GOT3 (cell line): Measurements from ENCODE around the gene TLN1.

Experiments used
- DNase-seq: peaks from one replicate; lab custom pipeline; 2025; ENCODE audit warnings: mixed read lengths; lab: John Stamatoyannopoulos, UW

Gene TLN1

DNA sequence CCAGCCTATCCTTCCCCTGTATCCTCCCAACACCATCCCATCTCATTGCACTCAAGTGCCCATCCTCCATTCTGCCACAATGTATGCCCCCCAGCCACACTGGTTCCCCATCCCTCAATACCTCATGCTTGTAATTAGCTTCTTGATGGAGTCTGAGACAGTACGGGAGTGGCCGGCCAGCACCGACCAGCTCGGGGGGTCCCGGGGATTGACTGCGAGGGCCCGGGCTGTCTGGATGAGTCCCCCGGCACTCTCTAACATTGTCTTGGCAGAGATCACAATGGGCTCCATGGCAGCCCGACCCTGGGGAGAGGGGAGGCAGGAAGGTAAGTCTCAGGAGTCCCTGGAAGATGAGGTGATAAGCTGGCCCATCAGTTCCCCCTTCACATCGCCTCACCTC lies 25.0 kb downstream of the TLN1 start:
- DNase-seq = no peak

GRCh38 chr9:35705836-35706430 lies 26.1 kb downstream of the TLN1 start:
- no peak for DNase-seq

DNA sequence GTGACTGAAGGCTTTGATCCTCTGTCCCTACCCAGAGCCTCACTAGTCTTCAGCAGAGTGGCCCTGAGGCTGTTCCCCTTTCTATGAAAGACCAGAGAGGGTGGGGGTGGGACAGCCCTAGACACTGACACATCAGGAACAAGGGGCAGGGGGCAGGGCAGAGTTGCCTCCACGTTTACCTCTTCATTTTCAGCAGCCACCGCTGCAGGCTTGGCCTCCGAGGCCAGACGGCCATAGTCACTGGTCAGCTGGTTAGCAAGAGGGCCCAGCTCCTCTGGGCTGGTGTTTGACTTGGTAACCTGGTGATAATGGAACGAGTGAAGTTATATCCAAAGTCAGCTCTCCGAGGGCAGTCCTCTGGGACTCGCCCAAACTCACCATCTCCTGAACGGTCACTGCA lies 26.6 kb downstream of the TLN1 start:
- no peak for DNase-seq

GRCh38 chr9:35703906-35704672 lies 27.9 kb downstream of the TLN1 start:
- no peak for DNase-seq

DNA sequence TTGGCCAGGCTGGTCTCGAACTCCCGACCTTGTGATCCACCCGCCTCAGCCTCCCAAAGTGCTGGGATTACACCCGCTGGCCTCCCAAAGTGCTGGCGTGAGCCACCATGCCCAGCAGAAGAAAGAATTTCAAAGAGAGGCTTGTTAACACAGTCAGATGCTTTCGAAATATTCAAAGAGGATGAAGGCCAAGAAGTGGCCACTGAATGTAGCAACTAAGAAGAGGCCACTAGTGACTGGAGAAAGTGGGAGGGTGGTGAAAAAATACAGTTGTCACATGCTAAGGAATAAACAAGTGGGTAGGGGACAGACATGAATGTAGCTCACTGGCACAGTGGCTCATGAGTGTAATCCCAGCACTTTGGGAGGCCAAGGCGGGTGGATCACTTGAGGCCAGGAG lies 29.3 kb downstream of the TLN1 start:
- DNase-seq = no peak

DNA sequence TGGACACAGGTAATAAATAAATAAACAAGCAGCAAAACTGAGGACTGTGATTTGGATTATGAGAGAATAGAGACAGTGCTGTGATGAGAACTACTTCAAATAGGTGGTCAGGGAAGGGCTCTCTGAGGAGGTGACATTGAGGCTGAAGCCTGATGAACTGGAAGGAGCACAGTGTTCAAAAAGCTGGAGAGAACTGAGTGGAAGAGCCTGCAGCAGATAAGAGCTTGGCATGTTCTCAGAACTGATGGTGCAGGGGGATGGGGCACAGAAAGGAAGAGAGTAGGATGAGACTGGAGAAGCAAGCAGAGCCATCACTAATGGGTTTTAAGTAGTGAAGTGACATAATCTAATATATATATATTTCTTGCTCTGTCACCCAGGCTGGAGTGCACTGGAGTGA lies 31.1 kb downstream of the TLN1 start:
- no peak for DNase-seq

DNA sequence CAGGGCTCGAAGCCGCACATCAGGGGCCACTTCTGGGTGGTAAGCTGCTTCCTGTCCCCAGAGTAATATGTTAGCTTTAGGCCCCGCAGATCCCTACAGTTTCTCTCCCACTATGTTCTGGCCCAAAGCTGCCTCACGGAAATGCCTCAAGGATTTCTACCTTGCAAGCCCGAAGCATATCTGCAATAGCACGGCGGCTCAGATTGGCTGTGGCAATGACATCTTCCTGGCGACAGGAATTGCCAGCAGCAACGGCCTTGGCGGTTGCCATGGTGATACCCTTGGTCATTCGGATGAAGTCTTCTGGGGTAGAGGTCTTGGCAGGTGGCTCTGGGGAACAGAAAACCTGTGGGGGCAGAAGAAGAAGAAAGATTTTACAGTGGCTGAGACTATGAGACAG lies 32.0 kb downstream of the TLN1 start:
- no peak for DNase-seq

- DNase-seq = no peak
These were observed 33.8 kb downstream of the TLN1 start for GRCh38 chr9:35698231-35698630.

- DNase-seq = no peak
These were observed 34.5 kb downstream of the TLN1 start for GRCh38 chr9:35697486-35697885.

GRCh38 chr9:35696520-35697215 lies 35.3 kb downstream of the TLN1 start:
- DNase-seq = no peak

GRCh38 chr9:35695943-35696401 lies 36.0 kb downstream of the TLN1 start:
- no peak for DNase-seq

- no peak for DNase-seq
These were observed 40.2 kb downstream of the TLN1 start for GRCh38 chr9:35691757-35692301.

DNA sequence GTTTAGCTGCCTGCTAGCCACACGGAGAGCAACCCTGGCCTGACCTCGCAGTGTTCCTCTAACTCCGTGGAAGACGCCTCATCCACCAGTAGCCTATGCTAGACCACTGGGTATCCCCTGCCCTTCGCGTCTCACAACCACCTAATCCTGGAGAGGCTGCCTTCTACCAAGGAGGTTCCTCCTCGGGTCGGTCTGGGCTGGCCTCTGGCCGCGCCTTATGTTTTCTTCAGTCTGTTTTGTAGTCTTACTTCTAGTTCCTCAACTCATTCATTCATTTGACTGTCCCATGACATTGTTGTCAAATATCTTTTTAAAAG lies 40.7 kb downstream of the TLN1 start:
- DNase-seq = no peak

DNA sequence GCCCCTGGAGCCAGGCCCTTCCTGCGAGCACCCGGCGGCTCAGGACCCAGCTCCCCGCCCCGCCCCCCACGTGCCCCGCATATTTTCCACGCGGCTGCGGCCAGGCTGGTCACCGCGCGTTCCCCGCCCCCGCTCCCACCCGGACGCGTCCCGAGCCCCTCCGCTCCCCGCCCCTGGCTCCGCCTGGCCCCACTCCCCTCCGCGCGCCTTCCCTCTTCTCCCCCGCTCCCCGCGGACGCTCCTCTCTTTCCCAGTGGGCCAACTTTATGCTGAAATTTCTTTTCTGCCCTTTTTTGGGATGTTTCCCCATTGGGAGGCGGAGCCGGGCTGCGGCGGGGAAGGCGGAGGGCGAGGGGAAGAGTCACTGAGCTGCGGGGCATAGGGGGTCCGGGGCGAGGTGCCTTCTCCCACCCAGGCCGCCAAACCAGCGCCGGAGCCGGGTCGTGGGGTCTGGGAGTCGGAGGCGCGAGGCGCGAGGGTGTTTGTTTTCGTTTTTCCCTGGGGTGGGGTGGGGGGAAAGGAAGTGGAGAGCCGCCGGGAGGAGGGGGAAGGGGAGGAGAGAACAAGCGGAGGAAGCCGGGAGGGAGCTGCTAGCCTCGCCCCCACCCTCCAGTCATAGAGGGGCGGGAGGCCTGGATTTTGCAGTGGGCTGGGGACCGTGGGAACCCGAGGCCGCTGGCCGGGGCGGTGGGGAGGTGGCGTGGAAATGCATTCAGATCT lies 41.2 kb downstream of the TLN1 start:
- no peak for DNase-seq

DNA sequence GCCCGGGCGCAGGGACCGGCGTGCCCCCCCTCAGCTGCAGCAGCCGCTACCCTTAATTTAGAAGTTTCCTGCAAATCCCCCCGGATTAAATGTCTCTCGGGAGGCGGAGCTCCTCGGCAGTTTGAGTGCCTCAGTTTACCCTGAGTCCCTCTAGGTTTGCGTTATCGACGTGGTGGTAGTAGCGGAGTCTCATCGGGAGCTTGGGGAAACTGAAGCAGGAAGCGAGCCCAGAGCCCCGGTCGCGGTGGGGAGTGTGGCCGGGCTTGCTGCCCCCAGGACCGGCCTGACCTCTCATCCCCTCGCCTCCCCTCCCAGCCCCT lies 41.7 kb downstream of the TLN1 start:
- no peak for DNase-seq

DNA sequence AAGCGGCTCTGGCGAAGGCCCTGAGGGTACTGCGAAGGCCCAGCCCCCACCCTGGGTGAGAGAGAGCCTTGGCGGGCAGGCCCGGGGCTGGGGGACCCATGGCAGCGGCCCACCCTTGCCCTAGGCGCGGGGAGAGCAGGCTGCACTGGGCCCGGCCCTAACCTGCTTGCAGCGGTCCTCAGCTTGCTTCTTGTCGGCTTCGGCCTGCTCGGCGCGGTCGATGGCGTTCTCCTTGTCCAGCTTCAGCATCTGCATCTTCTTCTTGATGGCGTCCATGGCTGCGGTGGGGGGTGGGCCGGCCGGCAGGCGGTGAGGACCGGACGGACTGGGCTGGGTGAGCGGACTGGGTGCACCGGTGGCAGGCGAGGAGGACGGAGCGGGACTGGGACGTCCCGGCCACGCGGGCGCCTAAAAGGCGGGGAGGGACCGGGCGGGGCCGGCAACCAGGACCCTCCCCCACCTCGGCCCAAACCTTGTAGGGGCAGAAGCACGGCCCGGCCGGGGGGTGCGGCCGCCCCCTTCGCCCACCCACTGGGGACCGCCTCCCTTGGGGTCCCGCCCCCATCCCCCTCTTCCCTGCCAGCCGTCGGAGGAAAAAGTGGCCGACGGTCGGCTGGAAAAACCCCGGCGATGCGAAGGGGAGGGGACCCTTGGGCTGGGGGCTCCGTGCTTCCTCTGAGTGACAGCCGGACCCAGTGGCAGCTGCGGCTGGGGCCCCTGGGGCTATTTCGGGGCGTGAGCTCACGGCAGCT lies 42.3 kb downstream of the TLN1 start, which contains the start of gene TPM2:
TPM2 (minus strand) TSS at position 384 of the 752 bp plus-strand sequence; CDS start at position 276, 108 bp downstream.
- DNase-seq = peak; percentile 36

DNA sequence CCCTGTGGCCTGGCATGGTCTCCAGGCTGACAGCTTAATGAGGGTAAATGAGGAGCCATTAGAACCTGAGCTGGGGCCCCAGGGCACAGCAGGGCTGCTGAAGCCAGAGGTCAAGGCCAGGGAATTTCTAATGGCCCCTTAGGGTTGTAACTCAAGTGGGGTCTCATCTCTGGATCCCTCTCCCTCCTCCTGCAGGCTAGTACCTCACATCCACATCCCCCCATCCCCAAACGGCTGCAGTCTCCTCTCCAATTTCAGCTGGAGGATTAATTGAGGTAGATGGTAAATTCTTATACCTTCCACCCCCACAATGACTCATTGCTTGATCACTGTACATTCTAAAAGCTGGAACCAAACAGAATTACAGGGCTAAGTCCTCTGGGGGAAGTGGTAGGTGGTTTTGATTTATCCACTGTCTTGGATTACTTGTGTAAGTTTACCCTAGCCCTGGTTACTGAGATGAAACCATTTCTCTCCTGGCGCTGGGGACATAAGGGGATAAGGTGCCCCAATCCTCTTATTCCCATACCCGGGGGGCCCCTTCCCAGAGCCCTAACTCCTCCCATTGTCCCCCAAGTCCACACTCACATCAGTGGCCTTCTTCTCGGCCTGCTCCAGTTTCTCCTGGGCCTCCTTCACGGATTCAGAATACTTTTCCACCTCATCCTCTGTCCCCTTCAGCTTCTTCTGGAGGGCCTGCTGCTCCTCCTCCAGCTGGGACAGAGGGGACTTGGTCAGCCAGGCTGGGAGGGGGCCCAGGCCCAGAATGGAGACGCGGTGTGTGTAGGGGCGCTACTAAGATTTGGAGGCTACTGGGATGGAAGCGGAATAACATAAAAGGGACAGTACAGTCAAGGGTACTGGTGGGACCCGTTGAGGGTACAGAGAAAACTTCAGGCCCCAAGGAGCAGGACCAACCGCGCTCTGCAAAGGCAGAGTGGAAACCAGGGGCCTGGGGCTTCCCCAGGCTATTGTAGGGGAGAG lies 43.1 kb downstream of the TLN1 start:
- DNase-seq = no peak

DNA sequence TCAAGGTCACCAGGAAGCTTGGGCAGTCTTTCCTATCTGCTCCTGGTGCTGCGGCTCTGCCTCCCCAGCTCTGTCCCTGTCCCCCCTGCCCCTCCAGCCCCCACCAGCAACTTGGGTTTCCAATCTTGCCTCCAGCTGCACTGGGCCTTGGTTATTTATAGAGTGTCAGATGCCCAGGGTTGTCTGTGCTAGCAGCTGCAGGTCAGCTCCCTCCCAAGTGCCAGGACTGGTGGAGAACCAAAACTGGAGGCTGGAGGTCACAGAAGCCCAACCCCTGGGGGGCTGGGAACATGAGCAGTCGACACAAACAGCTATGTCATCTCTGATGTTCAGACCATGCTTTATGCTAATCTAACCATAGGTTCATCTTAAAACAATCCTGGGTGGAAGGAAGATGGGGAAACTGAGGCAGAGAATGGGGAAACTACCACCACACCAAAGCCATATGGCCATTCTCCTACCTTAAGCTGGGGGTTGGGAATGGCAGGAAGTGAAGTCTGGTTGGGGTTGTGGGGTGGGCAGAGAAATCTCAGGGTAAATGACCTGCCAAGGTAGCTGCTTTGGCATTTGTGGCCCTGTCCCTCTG lies 43.9 kb downstream of the TLN1 start:
- DNase-seq = no peak

- no peak for DNase-seq
These were observed 44.7 kb downstream of the TLN1 start for GRCh38 chr9:35687306-35687705.
